CD4-positive, alpha-beta T cell treated with Interleukin-1 beta for 1 hour (primary cell): ENCODE data around the gene AKT2.

Experiments used
- DNase-seq, 2 donors: peaks; one replicate each; pipeline ENCODE4 v3.0.0-alpha.2; 2020 to 2022

Gene AKT2

DNA sequence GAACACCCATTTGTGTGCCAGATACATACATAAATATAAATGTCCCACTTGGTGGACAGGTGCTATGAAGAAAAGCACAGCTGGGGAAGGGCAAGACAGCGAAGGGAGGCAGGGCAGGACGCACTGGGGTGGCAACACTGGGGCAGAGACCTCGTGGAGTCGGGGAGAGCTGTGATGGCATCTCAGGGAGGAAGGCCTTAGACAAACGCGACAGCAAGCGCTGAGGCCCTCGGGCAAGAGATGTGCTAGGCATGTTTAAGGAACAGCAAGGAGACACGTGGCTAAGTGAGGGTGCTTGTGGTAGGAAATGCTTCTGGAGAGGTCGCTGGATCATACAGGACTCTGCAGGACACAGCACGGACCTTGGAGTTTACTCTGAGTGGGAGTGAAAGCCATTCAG, 35.4 kb downstream of the AKT2 start:
- no peak for DNase-seq

DNA sequence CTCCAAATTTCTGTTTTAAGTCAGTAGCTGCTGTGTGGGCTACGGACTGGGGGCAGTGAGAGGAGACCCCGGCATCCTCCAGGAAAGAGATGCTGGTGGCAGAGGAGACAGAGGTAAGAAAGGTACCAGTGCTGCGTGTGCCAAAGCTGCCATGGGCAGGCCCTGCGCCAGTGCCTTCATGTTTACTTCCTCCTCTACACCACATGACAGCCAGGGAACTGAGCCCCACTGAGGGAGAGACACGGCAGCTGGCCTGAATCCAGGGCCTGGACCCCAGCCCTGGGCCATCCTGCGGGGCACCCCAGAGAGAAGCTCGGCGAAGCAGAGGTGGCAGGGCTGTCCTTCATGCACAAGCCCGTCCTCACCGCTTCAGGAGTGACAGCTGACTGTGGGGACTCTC, 35.9 kb downstream of the AKT2 start:
- no peak for DNase-seq

DNA sequence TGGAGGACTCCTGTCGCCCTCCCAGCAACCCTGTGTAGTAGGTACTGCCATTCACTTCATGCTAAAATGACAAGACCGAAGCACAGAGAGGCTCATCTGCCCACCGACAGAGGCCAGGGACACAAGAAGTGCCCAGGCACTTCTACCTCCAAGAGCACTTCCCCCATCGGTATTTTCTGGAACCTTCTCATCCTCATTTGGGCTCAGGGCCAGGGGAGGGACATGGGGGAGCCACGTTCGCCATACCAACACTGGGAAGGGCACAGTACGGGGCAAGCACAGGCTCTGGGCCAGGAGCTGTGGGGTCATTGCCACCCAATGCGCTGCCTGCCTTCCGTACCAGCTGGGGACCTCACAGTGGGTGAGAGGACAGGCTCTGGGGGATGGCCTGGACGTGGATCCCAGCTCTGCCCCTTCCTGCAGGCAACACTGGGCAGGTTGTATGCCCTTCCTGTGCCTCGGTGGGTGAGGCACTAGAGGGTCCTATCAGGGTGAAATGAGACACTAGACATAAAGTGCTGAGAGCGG, 37.3 kb downstream of the AKT2 start:
- no peak for DNase-seq

DNA sequence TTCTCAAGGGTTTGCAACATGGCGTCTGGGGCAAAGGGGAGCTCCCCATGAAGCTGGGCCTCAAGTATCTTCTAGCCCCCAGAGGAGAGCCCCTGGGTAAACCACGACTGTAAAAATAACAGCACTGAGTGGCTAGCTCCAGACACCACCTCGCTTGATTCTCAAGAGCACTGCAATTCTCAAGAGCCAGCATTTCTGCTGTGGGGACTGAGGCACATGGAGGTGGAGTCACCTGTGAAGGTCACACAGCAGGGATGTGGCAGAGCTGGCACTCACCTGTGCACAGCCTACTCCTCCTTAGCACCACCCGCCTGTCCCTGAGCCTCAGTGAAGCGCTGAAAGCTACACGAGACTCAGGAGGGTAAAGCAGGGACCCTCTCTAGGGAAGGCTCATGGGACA, 38.0 kb downstream of the AKT2 start:
- no peak for DNase-seq

DNA sequence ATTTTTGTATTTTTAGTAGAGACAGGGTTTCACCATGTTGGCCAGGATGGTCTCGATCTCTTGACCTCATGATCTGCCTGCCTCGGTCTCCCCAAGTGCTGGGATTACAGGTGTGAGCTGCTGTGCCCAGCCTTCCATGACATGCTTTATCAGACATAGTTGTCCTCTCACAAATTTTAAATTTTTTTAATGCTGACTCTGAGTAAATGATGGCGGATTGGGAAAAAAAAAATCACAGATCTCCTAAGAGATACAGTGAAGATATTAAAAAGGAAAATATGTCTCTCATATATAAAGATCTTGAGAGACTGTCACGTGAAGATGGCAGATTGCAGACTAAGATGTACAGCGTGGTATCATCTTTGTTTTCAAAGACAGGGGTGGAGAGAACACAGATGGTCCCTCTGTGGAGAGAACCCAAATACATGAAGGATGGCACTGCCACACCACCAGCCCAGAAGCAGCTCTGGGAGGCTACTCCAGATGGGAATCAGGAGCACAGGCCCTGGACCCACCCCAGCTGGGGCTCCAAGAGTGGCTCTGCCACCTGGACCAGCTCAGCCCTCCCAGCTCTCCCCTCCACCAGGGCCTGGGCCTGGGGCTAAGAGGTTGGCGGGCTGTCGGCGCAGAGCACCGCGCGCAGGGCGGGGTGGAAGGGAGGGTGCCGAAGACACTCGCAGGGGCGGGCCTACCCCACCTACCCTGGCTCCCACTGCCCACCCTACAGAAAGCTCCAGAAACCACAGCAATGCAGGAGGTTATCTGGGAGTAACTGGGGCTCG, 38.7 kb downstream of the AKT2 start:
- no peak for DNase-seq

DNA sequence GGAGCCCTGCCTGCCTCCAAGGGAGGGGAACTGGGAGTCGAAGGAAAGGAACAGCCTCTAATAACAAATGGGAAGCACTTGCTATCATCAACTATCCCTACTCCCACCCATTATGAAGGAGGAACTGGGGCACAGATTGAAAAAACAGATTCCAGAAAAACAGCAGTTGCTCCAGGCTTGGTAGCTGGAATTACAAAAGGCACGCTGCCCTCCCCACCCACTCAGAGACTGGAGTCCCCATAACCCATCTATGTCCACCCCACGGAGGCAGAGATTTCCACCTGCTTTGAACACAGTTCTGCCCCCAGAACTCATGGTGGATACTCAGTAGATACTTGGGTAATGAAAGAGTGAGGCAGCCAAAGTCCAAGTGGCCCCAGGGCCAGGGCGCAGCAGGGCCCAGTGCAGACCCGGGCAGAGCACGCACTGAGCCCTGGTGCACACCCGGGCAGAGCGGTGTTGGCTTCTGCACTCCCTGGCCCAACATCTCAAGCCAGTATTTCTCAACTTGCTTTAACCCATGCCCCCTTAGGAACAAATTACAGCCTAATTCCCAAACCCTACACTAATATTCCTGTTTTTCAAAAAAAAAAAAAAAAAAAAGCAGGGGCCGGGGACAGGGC, 39.5 kb downstream of the AKT2 start:
- DNase-seq, result no peak

DNA sequence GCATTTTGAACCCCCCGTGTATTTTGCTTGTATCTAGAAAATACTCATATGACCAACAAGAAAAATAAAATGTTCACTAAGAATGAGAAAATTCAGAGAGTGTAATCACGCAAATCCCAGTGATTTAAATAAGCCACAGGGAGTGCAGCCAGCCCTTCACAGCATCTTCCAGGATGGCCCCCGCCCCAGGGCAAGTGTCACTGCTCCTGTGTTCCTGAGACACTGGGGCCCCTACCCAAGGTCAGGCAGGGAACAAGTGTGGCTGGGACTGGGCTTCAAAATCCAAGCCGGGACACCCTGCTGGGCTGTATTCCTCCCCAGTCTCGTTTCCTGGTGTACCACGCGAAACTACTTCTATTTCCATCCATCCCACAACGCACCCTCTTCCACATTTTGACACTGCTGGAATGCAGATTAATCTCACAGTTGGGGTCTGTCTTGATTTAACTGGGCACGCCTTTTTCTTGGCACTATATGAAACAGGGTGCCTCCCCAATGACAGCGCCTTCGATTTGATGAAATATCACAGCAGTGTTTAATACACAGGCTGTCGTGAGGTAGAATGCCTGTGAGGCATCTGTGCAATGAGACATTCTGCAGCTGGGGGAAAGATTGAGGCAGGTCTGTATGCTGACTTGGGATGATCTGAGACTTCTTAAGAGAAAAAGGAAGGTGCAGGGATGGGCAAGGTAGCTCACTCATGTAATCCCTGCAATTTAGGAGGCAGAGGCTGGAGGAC, 40.4 kb downstream of the AKT2 start:
- DNase-seq, result no peak

DNA sequence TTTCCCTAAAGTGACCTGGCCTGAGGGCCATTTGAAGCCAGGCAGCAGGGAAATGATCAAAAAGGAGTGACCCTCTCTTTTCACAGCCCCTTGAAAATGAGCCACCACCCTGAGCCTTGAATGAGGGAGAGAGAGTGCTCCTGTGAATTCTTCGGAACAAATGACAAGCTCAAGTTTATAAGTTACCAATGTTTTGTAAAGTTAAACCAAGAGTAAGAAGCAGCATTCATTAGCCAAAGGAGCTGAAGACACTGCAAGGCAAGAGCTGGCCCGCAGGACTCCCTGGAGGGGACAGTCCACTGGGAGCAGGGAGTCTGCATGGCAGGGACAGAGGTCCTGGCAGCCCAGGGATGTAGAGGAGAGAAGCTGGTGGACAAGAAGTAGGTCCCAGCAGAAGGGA, 42.0 kb downstream of the AKT2 start:
- DNase-seq, result no peak

DNA sequence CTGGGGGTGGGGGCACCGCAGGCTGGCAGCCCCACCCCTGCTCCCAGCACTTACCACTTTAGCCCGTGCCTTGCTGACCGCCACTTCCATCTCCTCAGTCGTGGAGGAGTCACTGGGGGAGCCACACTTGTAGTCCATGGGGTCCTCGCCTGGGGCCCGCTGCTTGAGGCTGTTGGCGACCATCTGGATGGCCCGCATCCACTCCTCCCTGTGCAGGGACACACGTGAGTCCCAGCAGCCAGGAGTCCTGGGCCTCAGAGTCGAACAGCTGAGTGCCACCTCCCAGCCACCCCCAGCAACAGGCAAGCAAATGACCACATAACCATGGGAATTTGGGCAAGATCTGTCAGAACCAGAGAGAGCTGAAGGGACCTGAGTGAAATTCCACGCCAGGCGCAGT, 42.7 kb downstream of the AKT2 start:
- no peak for DNase-seq

DNA sequence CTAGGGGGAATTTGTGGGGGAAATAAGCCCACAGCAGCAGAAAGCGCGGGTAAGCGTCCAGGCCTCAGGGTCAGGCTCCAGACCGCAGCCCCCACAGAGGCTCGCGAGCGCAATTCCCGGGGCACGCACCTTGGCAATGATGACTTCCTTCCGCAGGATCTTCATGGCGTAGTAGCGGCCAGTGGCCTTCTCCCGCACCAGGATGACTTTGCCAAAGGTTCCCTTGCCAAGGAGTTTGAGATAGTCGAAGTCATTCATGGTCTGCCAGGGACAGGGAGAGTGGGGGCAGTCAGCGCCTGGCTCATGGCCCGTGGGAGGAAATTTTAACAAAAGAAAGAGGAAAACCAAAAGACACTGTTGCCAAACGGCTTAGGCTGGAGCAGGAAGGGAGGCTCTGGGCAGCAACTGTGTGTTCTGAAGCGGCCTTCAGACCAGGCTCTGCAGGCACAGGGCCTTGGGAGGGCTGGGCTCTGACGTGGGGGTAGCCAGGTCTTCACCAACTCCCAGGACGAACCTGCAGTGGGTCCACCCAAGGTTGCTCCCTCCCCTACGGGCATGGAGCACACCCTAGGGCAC, 43.2 kb downstream of the AKT2 start:
- DNase-seq, result no peak

DNA sequence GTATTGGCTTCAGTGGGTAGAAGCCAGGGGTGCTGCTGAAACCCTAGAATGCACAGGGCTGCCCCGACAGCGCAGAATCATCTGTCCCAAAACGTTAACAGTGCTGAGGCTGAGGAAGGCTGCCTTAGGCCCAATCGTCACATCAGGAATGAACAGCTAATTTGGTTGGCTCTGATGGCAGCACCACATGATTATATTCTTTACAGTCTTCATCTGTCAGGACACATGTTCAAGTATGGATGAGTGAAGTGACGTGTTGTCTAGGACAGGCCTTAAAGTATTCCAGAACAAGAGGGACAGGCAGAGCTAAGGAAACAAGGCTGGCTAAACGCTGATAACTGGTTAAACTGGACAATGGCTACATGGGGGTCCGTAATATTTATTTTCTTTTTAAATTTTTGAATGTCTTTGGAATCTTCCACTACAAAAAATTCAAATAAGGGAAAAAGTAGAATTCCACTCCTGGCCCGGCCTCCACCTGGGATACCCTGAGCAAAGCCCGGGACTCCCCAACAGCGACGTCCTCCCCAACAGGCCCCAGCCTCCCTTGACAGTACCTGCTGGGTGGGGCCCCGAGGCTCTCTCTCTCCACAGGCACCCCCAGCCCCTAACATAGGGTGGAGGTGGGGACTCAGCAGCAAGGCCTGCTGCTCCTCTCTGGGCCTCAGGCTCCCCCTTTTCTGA, 43.9 kb downstream of the AKT2 start:
- no peak for DNase-seq

DNA sequence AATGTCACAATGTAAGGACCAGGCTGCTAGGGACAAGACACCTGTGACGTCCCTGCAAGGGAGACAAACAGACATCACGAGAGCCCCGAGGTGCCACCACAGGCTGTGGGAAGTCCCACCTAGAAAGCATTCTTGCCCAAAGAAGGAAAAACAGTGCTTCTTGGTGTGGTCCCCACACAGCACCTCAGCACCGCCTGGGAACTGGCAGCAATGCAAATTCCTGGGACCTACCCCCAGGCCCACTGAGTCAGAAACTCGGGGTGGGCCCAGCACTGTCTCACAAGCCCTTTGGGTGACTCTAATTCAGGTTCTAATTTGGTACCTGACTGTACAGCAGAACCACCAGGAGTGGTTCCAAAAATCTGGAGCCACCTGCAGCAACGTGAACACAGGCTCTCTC, 44.8 kb downstream of the AKT2 start:
- no peak for DNase-seq

DNA sequence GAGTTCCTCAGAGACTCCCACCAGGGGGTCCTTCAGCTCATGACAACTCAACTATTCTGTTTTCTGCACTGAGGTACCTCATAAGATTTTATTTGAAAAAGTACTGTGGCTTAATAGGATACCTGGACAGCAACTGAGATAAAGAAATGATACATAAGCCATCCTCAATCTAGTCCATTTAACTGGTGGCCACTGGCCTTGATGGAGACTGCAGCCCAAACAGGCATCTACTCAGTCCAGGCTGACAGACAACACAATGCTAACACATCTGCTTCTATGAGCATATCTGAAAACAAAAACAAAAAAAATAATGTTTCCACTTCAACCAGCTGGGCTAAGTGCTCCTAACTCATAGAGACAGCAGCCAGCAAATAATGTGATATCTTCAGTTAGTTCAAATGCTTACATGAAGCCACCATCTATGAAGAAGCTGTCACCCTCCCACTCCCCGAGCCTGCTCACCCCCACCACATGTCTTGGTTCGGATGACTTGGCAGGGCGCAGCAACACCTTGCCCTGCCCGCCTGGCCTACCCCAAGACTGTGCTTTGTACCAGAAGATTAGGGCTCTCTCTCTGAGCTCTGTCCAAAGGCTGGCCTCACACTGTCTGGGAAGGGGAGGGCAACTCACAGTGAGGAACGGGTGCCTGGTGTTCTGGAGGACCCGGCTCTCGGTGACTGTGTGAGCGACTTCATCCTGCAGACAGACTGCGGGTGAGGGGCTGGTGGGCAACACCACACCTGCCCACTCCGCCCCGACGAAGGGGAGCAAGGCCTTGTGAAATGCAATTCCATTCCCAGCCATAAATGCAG, 45.5 kb downstream of the AKT2 start:
- DNase-seq, result no peak

DNA sequence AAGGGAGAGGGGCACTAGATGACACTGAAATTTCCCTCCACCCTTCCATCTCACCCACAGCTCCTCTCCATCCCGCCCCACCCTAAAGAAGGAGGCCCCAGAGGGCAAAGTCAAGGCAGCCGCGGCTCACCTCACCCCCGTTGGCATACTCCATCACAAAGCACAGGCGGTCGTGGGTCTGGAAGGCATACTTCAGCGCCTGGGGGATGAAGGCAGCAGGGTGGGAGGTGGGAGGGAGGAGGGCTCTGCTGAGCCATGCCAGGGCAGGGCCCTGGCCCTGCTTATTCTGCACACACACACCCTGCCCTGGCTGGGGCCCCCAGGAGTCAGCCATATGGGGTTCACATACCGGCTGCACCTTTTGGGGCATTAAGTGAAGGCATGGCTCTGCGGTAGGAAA, 46.4 kb downstream of the AKT2 start:
- no peak for DNase-seq

DNA sequence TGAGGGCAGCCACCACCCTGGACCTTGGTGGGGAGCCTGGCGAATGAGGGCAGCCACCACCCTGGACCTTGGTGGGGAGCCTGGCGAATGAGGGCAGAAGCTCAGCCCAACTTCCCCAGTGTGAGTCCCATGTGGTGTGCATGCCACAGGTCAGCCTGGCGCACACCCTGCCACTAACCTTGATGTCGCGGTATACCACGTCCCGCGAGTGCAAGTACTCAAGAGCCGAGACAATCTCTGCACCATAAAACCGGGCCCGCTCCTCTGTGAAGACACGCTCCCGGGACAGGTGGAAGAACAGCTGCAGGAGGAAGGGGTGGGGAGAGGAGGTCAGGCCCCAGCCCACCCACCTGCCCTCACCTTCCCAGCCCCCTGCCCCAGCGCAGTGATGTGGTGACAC, 47.4 kb downstream of the AKT2 start:
- DNase-seq, result no peak

DNA sequence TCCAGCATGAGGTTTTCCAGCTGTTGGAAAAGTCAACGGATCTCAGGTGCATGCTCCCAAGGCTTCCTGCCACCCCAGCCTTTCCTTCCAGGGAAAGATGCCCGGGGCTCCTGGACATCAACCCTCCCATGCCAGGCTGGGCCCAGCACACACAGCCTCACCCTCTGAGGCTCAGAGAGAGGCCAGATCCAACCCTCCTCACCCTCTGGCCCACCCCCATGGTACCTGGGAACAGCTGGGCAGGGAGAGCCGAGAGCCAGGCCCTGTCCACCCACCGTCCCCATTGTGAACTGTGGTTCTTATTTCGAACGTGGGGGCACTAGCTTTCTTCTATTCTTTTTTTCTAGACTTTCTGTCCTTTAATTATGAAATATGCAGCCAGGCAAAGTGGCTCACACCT, 48.8 kb downstream of the AKT2 start:
- DNase-seq, result no peak

DNA sequence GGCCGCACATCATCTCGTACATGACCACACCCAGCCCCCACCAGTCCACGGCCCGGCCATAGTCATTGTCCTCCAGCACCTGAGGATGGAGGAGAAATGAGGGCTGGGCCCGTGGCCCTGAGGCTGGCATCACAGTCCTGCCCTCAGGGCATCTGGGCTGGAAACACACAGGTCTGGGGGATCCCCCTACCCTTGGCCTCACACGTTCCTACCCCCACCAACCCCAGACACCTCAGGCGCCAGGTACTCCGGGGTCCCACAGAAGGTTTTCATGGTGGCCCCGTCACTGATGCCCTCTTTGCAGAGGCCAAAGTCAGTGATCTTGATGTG, 49.2 kb downstream of the AKT2 start:
- no peak for DNase-seq

DNA sequence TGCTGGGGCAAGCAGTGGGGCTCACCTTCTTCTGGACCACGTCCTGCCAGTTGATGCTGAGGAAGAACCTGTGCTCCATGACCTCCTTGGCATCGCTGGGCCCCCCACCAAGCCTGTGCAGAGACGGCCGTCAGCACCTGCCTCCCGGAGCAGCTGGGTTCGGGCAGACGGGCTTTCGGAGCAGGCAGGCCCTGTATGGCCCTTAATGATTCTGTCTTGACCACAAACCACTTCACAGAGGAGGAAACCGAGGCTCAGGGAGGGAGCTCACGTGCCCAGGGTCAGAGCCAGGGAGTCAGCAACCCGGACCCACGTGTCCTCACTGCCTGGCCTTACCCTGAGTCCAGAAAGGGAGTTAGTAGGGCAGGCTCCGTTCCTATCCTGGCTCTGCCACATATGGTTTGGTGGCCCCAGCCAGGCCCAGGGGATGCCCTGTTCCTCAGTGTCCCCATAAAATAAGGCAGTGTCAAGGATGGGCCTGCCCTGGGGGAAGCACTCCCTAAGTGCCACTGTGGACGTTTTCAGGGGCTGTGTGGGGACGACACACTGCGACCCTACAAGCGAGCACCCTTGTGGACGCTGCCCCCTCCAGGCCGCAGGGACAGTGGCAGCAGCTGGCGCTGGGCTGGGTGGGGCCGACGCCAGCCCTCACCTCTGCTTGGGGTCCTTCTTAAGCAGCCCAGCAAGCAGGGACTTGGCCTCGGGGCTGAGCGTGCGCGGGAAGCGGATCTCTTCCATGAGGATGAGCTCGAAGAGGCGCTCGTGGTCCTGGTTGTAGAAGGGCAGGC, 49.7 kb downstream of the AKT2 start:
- no peak for DNase-seq

DNA sequence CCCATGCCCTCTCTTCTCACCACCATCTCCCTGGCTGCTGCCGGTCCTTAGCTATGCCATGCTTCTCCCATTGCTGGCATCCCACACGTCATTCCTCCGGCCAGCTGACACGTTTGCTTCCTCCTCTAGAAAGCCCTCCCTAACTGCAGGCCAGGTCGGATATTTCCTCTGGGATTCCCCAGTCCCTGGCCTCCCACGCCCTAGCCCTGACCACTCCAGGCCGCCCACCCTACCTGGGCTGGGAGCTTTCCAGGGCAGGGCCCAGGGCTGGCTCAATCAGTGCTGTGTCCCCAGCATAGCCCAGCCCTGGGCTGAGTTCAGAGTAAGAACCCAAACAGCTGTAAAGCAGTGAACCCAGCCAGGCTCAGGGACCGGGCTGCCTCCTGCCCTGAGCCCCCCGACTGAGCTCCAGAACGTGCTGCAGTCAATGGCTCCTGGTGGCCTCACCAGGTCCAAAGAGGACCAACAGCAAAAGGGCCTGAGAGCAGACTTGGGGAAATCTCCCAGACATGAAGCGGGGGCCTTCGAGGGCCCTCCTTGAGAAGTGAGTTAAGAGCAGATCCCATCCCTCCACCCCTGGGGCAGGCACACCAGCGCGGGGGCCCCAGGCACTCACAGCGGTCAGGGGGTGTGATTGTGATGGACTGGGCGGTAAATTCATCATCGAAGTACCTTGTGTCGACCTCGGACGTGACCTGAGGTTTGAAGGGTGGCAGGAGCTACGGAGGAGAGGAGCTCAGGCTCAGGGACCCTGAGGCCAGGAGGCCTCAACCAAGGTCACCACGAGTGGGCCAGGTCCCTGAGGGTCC, 50.5 kb downstream of the AKT2 start:
- DNase-seq, result no peak

DNA sequence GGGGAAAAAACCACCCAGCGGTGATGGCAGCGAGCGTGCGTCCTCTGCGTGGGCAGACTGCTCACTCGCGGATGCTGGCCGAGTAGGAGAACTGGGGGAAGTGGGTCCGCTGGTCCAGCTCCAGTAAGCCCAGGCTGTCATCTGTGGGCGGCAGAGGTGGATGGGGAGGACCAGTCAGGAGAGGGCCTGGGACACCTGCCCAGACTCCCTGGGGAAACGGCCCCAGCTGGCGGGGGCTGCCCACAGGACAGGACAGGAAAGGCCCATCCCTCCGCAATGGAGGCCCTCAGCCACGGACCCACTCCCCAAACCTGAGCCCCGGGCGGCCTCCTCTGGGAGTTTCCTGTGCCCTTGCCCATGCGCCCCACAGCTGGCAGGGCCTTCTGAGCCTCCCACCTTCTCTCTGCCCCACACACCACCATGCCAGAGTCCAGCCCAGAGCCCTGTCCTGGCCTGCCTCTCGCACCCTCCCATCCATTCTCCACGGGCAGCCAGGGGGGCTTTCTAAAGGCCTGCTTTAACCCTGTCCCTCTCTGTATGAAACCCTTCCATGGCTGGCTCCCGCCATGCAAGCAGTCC, 51.2 kb downstream of the AKT2 start:
- DNase-seq, result no peak
